GM18507 (cell line): ENCODE results near the gene PDCL2.
"Not testable (repeated sequence)": the region's sequence is repeated elsewhere in the genome, so short reads cannot be mapped to it uniquely, and the experiment has no call there.

Experiments
- DNase-seq: peaks from one replicate; pipeline ENCODE4 v3.0.0; 2011; ENCODE audit warnings: low read depth; ENCODE audit not compliant: insufficient read length; ENCODE audit errors: extremely low spot score
- FAIRE-seq: peaks from 2 replicates; lab custom pipeline; 2011; peaks lifted over from hg19 to GRCh38; lab: Jason Lieb, UNC

Gene PDCL2

GRCh38 chr4:55592014-55592413 is at the start of gene PDCL2:
Gene PDCL2 (minus strand): TSS chr4:55592245. CDS start chr4:55592109, 136 bp downstream.
- no peak for DNase-seq
- FAIRE-seq: no peak

- FAIRE-seq: no peak
Measured at GRCh38 chr4:55637272-55637820, 45.3 kb upstream of the PDCL2 start.

GRCh38 chr4:55636656-55636999 is 44.6 kb upstream of the PDCL2 start:
- FAIRE-seq (no peak), DNase-seq (no peak)

More at GRCh38 chr4:55637272-55637820, 45.3 kb upstream of the PDCL2 start:
- DNase-seq: no peak

- no peak for FAIRE-seq
- DNase-seq: no peak
Measured at GRCh38 chr4:55635741-55636655, 44.0 kb upstream of the PDCL2 start, which contains the start of gene NMU. Gene NMU (minus strand): TSS chr4:55636298. CDS start chr4:55636192, 106 bp downstream.

GRCh38 chr4:55635282-55635681 is 43.2 kb upstream of the PDCL2 start:
- FAIRE-seq: no peak
- DNase-seq: no peak

GRCh38 chr4:55634417-55635128 is 42.5 kb upstream of the PDCL2 start:
- no peak for DNase-seq
- FAIRE-seq: no peak

GRCh38 chr4:55633903-55634302 is 41.9 kb upstream of the PDCL2 start:
- DNase-seq: no peak
- FAIRE-seq: no peak

- no peak for DNase-seq
- no peak for FAIRE-seq
Measured at GRCh38 chr4:55625835-55626234, 33.8 kb upstream of the PDCL2 start.

- not testable (repeated sequence) for DNase-seq, FAIRE-seq
Measured at GRCh38 chr4:55624063-55624462, 32.0 kb upstream of the PDCL2 start.

- DNase-seq: no peak
- FAIRE-seq: no peak
Measured at GRCh38 chr4:55618546-55619143, 26.6 kb upstream of the PDCL2 start.

GRCh38 chr4:55617587-55618197 is 25.6 kb upstream of the PDCL2 start:
- no peak for DNase-seq
- peak; percentile 73 for FAIRE-seq

GRCh38 chr4:55615008-55615407 is 23.0 kb upstream of the PDCL2 start:
- DNase-seq (no peak), FAIRE-seq (no peak)

- DNase-seq (no peak), FAIRE-seq (no peak)
Measured at GRCh38 chr4:55613621-55614020, 21.6 kb upstream of the PDCL2 start.

GRCh38 chr4:55612341-55612740 is 20.3 kb upstream of the PDCL2 start:
- FAIRE-seq (no peak), DNase-seq (no peak)

GRCh38 chr4:55611358-55612059 is 19.5 kb upstream of the PDCL2 start:
- FAIRE-seq: no peak

GRCh38 chr4:55610381-55610780 is 18.3 kb upstream of the PDCL2 start:
- FAIRE-seq (no peak), DNase-seq (no peak)

More at GRCh38 chr4:55611358-55612059, 19.5 kb upstream of the PDCL2 start:
- no peak for DNase-seq

- no peak for FAIRE-seq
Measured at GRCh38 chr4:55609393-55609866, 17.4 kb upstream of the PDCL2 start.

GRCh38 chr4:55608591-55608990 is 16.5 kb upstream of the PDCL2 start:
- DNase-seq (no peak), FAIRE-seq (no peak)

More at GRCh38 chr4:55609393-55609866, 17.4 kb upstream of the PDCL2 start:
- DNase-seq: no peak

GRCh38 chr4:55604996-55605395 is 13.0 kb upstream of the PDCL2 start:
- no peak for FAIRE-seq
- DNase-seq: no peak
